HUES48 (cell line): ENCODE results near the gene AK9.
A peak's percentile ranks its signal among the peaks of the same experiment; 100 is the strongest.

Source experiments
- H3K27ac ChIP-seq: one replicate; pipeline ENCODE4 v1.7.0; 2013; ENCODE audit warnings: low read depth, low read length, inconsistent platforms
- H3K27me3 ChIP-seq: 2 replicates; pipeline ENCODE4 v1.6.1; 2013; ENCODE audit warnings: mild to moderate bottlenecking, low read length; ENCODE audit not compliant: control insufficient read depth, insufficient read depth
- H3K36me3 ChIP-seq: 2 replicates; pipeline ENCODE4 v1.6.1; 2013; ENCODE audit warnings: low read length; ENCODE audit not compliant: control insufficient read depth, insufficient read depth
- H3K4me1 ChIP-seq: 2 replicates; pipeline ENCODE4 v1.6.1; 2013; ENCODE audit warnings: mild to moderate bottlenecking, low read length; ENCODE audit not compliant: control insufficient read depth, insufficient read depth
- H3K4me3 ChIP-seq: 2 replicates; pipeline ENCODE4 v1.5.1; 2013; ENCODE audit warnings: mild to moderate bottlenecking, low read depth, low read length
- H3K9ac ChIP-seq: 2 replicates; pipeline ENCODE4 v1.6.1; 2013; ENCODE audit warnings: mild to moderate bottlenecking, low read depth, low read length, moderate library complexity
- H3K9me3 ChIP-seq: 2 replicates; pipeline ENCODE4 v1.6.1; 2013; ENCODE audit warnings: low read length; ENCODE audit not compliant: control insufficient read depth, insufficient read depth

AK9 gene

DNA sequence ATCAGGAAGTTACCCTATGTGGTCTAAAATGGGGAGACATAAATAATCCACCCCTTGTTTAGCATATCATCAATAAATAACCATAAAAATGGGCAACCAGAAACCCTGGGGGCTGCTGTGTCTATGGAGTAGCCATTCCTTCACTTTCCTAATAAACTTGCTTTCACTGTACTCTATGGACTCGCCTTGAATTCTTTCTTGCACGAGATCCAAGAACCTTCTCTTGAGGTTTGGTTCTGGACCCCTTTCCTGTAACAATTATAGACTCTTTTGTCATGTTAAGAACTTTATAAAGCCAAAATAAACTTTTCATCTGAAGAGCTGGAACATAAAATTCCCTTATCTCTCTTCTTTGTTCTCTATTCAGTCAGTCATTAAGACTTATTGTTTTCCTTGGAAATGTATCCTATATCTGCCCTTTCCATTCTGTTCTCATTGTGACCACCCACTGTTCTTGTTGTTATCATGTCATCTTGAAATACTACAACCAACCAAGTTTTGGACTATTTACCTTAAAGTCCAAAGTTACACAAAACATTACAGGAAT, 178.7 kb downstream of the AK9 start:
- Histone ChIP-seq H3K9ac (no peak overlapping the region), H3K27ac (peak overlapping the region; percentile 8), H3K4me1 (peaks cover 41% of the 10 kb centered on the region), H3K4me3 (no peak overlapping the region), H3K9me3 (peaks cover 26% of the 10 kb centered on the region), H3K36me3 (no peaks in the 10 kb centered on the region), H3K27me3 (no peaks in the 10 kb centered on the region)

DNA sequence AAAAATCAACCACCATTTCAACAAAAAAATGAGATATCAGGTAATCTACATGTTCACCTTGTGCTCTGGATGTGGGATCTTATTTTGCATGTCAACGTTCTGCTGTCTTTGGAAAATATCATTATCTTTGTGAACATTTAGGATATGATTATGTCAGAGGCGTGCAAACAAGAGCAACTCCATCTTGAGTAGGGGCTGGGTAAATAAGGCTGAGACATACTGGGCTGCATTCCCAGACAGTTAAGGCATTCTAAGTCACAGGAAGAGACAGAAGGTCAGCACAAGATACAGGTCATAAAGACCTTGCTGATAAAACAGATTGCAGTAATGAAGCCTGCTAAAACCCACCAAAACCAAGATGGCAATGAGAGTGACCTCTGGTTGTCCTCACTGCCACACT, 179.2 kb downstream of the AK9 start:
- peaks cover 46% of the 10 kb centered on the region for H3K4me1 ChIP-seq
- H3K27ac ChIP-seq = no peak overlapping the region
- peaks cover 26% of the 10 kb centered on the region for H3K9me3 ChIP-seq
- H3K9ac ChIP-seq = no peak overlapping the region
- no peaks in the 10 kb centered on the region for H3K27me3 ChIP-seq
- H3K4me3 ChIP-seq = no peak overlapping the region
- H3K36me3 ChIP-seq = no peaks in the 10 kb centered on the region

DNA sequence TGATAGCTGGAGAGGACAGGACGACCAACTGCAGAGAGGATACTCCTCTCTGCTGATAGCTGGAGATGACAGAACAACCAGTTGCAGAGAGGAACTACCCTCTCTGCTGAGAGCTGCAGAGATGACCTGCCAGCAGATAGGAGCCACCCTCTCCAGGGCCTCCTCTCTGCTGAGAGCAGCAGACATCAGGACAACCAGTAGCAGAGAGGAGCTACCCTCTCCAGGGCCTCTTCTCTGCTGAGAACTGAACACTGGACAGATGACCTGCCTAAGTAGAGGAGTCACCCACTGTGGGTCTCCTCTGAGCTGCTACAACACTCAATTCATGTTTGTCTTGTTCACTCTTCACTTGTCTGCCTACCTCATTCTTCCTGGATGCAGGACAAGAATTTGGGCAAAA, 180.6 kb downstream of the AK9 start:
- H3K36me3 ChIP-seq = no peaks in the 10 kb centered on the region
- no peak overlapping the region for H3K9ac ChIP-seq
- H3K27ac ChIP-seq = no peak overlapping the region
- H3K4me3 ChIP-seq = no peak overlapping the region
- peaks cover 47% of the 10 kb centered on the region for H3K4me1 ChIP-seq
- H3K27me3 ChIP-seq = no peaks in the 10 kb centered on the region
- H3K9me3 ChIP-seq = peaks cover 26% of the 10 kb centered on the region

DNA sequence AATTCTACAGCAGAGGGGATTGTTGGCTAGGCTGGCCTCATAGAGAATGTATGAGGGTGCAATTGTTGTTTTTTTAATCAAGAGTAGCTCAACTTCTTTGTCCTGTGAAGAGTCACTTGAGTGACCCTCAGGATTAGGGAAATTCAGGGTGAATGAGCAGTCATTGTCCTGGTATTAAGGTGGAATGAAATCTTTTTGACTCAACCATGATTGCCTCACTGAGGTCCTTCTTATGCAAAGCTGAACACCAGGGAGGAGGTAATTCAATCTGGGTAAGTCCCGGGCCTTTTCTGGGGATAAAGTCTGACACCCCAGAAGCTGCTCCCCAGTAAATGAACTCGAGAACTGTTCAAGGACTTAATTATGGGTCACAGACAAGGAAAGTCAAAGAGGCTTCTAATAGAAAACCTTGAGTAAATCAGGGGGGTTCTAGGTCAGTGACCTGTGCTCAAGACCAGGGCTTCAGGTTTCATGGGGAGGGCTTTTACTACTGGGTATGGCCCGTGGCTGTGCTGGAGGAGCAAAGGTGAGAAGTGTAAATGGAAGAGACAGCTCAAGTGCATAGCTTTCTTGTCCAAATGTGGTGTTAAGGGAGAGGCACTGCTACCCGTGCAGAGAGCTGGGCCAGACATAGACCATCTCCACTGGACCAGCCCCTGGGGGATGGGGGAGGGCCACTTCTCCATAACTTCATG, 182.7 kb downstream of the AK9 start:
- H3K4me1 ChIP-seq = peaks cover 35% of the 10 kb centered on the region
- peak overlapping the region; percentile 96 for H3K27ac ChIP-seq
- peak overlapping the region; percentile 22; the same call in 1 of the 2 replicates for H3K9ac ChIP-seq
- H3K9me3 ChIP-seq = peaks cover 26% of the 10 kb centered on the region
- H3K4me3 ChIP-seq = no peak overlapping the region
- H3K27me3 ChIP-seq = no peaks in the 10 kb centered on the region
- no peaks in the 10 kb centered on the region for H3K36me3 ChIP-seq

DNA sequence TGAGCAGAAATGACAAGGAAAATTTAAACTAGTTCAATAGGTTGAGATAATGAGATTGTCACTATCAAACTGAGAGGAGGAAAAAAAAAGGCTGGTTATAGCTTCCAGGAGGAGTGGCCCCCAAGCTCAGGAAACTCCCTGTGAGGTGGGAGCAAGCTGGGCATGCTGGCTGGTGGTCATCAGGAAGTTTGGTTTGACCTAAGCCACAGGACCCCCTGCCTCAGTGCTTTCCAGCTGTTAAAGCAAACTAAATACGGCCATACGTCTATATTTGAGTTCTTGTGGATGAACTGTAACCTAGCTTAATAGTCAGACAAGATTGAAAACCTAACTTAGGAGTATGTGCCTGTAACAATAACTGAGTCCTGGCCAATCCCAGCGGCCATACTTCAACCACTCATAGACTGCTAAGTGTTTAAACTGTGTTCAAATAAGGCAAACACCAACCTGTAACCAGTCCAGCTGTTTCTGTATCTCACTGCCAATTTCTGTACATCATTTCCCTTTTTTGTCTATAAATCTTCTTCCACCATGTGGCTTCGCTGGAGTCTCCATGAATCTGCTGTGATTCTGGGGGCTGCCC, 183.4 kb downstream of the AK9 start:
- Histone ChIP-seq H3K27ac (peak overlapping the region; percentile 96), H3K9me3 (peaks cover 26% of the 10 kb centered on the region), H3K9ac (peak overlapping the region; percentile 22; the same call in 1 of the 2 replicates), H3K27me3 (no peaks in the 10 kb centered on the region), H3K36me3 (no peaks in the 10 kb centered on the region), H3K4me1 (peaks cover 29% of the 10 kb centered on the region), H3K4me3 (no peak overlapping the region)

DNA sequence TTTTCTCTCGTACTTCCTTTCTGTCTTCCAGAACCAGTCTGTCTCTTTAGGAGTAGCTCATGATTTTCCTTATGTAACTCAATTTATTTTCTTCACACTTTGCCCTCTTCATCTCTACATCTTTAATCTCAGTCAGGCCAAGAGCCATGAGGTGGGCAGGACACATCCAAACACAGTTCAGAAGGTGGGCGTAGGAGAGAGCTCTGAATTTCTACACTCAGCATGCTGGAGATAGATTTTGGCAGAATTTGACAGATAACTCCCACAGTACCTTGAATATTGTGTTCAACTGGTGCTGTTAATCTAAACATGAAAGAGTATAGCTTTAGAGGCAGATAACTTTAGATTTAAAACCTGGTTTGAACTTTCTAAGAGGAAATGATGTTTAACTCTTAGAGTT, 184.2 kb downstream of the AK9 start:
- Histone ChIP-seq H3K9me3 (peaks cover 25% of the 10 kb centered on the region), H3K27ac (peak overlapping the region; percentile 96), H3K4me3 (no peak overlapping the region), H3K4me1 (peaks cover 26% of the 10 kb centered on the region), H3K27me3 (no peaks in the 10 kb centered on the region), H3K36me3 (no peaks in the 10 kb centered on the region), H3K9ac (no peak overlapping the region)

DNA sequence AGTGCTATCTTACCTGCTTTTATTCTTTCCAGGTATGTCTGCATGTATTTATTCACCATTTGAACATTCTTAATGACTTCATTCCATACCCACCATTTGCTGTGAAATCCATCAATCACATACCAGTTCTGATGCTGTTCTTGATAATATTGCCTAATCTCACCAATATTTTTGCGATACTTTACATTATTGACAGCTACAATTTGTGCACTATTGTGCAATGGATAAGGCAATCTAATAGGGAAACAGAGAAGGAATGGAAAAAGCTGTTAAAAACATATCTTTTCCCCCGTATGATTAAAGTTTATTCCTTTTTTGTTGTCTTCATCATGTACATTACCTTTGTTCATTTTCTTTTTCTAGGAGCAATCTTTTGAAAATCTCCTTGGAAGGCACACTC, 184.7 kb downstream of the AK9 start:
- H3K9me3 ChIP-seq = peaks cover 20% of the 10 kb centered on the region
- no peak overlapping the region for H3K27ac ChIP-seq
- no peaks in the 10 kb centered on the region for H3K36me3 ChIP-seq
- no peak overlapping the region for H3K4me3 ChIP-seq
- H3K27me3 ChIP-seq = no peaks in the 10 kb centered on the region
- H3K4me1 ChIP-seq = peaks cover 26% of the 10 kb centered on the region
- no peak overlapping the region for H3K9ac ChIP-seq

DNA sequence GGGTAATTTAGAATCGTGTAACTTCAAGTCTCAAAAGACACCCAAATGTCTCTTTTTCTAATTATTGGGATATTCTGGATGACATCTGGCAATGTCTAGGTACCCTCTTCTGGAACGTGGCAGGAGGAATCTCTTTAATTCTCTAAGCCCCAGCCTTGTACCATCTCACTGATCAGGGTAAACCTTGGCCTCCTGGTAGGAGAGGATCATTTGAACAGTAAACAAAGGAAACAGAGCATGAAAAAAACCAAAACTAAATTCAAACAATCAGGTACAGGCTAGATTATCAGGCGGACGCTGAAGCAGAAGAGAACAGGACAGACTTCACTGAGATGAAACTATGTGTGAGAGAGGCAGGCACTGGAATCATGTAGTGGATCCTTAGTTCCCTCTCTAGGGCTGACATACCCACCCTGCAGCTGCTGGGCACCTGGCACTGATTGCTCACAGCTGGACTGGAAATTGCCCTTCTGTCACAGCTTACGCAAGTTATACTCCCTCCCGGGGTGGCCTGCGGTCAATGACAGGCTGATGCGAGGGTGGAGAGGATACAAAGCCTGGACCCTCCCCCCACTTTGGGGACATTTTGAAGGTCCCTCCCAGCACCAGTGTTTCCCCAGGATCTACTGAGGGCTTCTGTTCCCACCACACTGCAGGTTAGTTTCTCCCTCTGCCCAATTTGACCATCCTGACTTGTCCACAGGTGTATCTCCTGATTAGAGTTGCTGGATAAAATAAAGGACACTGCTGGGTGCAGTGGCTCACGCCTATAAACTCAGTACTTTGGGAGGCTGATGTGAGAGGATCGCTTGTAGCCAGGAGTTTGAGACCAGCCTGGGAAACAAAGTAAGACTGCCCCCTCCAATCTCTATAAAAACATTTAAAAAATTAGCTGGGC, 187.4 kb downstream of the AK9 start:
- Histone ChIP-seq H3K9me3 (no peaks in the 10 kb centered on the region), H3K36me3 (no peaks in the 10 kb centered on the region), H3K27me3 (no peaks in the 10 kb centered on the region), H3K4me1 (peaks cover 24% of the 10 kb centered on the region), H3K27ac (no peak overlapping the region), H3K9ac (no peak overlapping the region), H3K4me3 (no peak overlapping the region)

DNA sequence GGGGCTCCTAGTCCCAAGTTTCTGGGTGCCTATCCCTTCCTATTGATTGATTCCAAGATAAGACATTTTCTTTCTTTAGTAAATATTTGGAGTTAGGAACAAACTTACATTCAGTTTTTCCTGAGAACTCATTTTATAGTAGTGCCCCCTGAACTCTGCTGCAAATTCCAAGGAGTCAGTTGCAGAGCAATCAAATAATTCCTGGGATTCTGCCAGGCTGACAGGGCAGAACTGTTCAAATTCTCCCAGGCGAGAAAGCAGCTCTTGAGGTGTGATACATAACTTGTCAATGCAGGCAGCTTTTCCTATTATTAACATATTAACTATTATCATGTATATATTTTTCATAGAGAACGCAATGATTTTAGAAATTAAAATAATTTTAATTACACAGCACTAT, 192.1 kb downstream of the AK9 start:
- peaks cover 24% of the 10 kb centered on the region for H3K4me1 ChIP-seq
- H3K9me3 ChIP-seq = no peaks in the 10 kb centered on the region
- no peaks in the 10 kb centered on the region for H3K36me3 ChIP-seq
- H3K27me3 ChIP-seq = no peaks in the 10 kb centered on the region
- no peak overlapping the region for H3K9ac ChIP-seq
- H3K27ac ChIP-seq = no peak overlapping the region
- H3K4me3 ChIP-seq = no peak overlapping the region

DNA sequence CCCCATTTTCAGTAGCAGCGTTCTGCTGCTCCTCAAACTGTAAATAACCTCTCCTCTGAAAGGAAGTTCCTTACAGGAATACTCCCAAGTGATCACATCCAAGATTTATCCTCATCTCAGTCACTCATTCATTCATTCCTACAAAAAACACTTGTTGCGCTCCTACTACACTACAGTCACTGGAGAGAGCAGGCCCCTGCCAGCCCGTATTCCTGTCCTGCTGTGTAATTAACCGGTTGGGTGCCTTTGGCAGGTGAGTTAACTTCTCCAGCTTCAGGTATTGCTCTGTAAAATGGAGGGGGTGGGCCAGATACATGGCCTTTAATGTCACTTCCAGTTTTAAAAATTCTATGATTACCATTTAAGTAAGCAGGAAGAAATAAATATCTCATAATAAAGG, 192.9 kb downstream of the AK9 start:
- no peak overlapping the region for H3K27ac ChIP-seq
- H3K9ac ChIP-seq = no peak overlapping the region
- no peaks in the 10 kb centered on the region for H3K9me3 ChIP-seq
- no peak overlapping the region for H3K4me3 ChIP-seq
- H3K4me1 ChIP-seq = peaks cover 28% of the 10 kb centered on the region
- no peaks in the 10 kb centered on the region for H3K27me3 ChIP-seq
- no peaks in the 10 kb centered on the region for H3K36me3 ChIP-seq
